Nephron (organoid): Measurements from ENCODE around the gene RND1.
"Not testable (repeated sequence)": the region's sequence is repeated elsewhere in the genome, so short reads cannot be mapped to it uniquely, and the experiment has no call there.

Experiments
- H3K27ac Mint-ChIP-seq, 3 experiments: 2 replicates each; pipeline ENCODE4 v1.8.0; 2020; ENCODE audit warnings: mixed read lengths in 3 of 3, mild to moderate bottlenecking in 2 of 3, moderate library complexity in 1 of 3
- H3K27me3 Mint-ChIP-seq: 2 replicates; pipeline ENCODE4 v1.8.0; 2021; ENCODE audit warnings: low read depth, mild to moderate bottlenecking, moderate library complexity, mixed read lengths
- H3K36me3 Mint-ChIP-seq: 2 replicates; pipeline ENCODE4 v1.8.0; 2020; ENCODE audit warnings: low read depth, mixed read lengths
- H3K4me1 Mint-ChIP-seq: 2 replicates; pipeline ENCODE4 v1.8.0; 2020; ENCODE audit warnings: mixed read lengths
- H3K4me3 Mint-ChIP-seq, 3 experiments: 2 replicates each; pipeline ENCODE4 v1.8.0; 2020; ENCODE audit warnings: mild to moderate bottlenecking in 3 of 3, mixed read lengths in 3 of 3, moderate library complexity in 2 of 3
- H3K9me3 Mint-ChIP-seq: 2 replicates; pipeline ENCODE4 v1.8.0; 2020; ENCODE audit warnings: mixed read lengths
- CTCF ChIP-seq, 3 experiments: fragments of 200-600 bp; sonication (generic); IDR thresholded peaks; one replicate each; pipeline ENCODE4 v1.5.0; 2021; ENCODE audit warnings: antibody characterized with exemption in 3 of 3; ENCODE audit not compliant: unreplicated experiment in 3 of 3

Gene RND1

DNA sequence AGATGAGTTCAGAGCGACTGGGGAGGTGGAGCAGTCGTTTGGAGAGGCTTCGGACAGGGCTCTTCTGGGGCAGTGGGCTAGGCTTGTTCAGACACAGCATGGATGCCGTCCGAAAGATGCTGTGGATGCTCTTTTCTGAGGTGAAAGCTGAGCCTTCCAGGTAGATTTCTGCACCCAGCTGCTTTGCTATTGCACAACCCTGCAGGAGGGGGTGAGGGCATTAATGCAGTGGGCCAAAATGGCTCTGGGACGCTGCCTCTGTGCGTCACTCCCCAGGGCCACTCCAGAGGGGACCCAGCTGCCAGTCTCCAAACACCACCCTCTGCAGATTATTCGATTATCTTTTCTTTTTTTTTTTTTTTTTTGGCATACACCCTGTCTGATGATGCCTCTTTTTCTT, 7.6 kb downstream of the RND1 start:
- no peak for TF ChIP-seq CTCF (IDR thresholded peaks at IDR 0.05; ENCODE audit: unreplicated experiment in 3 of 3)
- peaks cover 11% of the 10 kb centered on the region for H3K4me1 Mint-ChIP-seq

DNA sequence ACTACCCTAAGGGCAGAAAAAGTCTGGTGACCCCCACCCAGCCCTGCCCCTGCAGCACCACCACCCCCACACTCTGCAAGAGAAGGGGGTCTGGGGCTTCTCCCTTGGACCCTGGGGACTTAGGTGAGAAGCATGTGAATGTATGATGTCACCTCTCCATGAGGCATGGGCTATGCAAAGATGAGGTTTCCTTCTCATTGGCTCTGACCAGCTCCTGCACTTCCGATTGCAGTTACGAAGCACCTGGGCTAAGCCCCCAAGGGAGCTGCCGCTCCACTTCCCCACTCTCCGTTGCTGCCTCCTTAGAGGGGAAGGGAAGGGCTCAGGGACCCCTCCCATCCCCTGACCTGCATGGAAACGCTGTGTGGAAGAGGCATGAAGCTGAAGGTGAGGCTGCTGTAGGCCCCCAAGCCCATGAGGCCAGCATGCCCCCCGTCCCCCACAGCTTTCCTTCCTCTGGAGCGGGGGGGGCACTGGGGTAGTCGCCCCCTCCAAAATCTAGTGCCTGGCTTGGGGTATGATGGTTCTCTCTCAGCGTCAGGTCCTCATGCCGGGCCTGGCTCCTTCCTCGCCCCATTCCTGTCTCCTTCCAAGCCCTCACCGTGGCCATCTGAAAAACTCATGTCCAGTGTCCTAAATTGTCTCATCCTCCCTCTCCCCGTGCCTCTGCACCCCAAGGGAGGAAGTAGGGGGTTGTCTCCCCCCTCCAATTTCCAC, 8.2 kb downstream of the RND1 start:
- H3K9me3 Mint-ChIP-seq = no peaks in the 10 kb centered on the region
- no peak for TF ChIP-seq CTCF (IDR thresholded peaks at IDR 0.05; ENCODE audit: unreplicated experiment in 3 of 3)
- peaks cover 3% of the 10 kb centered on the region for H3K27me3 Mint-ChIP-seq
- peaks cover 13% of the 10 kb centered on the region for H3K36me3 Mint-ChIP-seq
- H3K4me1 Mint-ChIP-seq = peaks cover 10% of the 10 kb centered on the region
- H3K27ac Mint-ChIP-seq = no peak overlapping the region
- H3K4me3 Mint-ChIP-seq = no peak overlapping the region

More for the DNA sequence above, 7.6 kb downstream of the RND1 start:
- peaks cover 13% of the 10 kb centered on the region for H3K36me3 Mint-ChIP-seq
- no peak overlapping the region for H3K27ac Mint-ChIP-seq
- H3K4me3 Mint-ChIP-seq = no peak overlapping the region
- H3K9me3 Mint-ChIP-seq = no peaks in the 10 kb centered on the region
- peaks cover 9% of the 10 kb centered on the region for H3K27me3 Mint-ChIP-seq

DNA sequence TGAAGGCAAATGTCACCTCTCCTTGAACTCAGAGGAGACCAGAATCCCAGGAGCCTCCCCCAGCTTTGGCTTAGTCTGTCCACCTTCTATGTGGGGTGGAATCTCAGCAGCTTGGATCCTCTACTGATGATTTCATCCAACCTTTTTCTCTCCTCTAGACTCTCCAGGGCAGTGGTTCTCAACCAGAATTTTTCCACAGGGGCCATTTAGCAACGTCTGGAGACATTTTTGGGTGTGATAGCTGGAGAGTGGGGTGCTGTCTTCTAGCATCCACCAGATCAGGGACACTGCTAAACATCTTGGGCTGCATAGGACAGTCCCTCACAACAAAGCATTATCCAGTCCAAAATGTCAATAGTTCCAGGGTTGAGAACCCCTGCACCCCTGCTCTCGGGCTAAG, 9.3 kb downstream of the RND1 start:
- H3K4me3 Mint-ChIP-seq = no peak overlapping the region
- TF ChIP-seq CTCF (IDR thresholded peaks at IDR 0.05; ENCODE audit: unreplicated experiment in 3 of 3) = no peak
- H3K9me3 Mint-ChIP-seq = no peaks in the 10 kb centered on the region
- H3K27me3 Mint-ChIP-seq = peaks cover 3% of the 10 kb centered on the region
- no peak overlapping the region for H3K27ac Mint-ChIP-seq
- H3K36me3 Mint-ChIP-seq = peaks cover 7% of the 10 kb centered on the region
- H3K4me1 Mint-ChIP-seq = peaks cover 15% of the 10 kb centered on the region

DNA sequence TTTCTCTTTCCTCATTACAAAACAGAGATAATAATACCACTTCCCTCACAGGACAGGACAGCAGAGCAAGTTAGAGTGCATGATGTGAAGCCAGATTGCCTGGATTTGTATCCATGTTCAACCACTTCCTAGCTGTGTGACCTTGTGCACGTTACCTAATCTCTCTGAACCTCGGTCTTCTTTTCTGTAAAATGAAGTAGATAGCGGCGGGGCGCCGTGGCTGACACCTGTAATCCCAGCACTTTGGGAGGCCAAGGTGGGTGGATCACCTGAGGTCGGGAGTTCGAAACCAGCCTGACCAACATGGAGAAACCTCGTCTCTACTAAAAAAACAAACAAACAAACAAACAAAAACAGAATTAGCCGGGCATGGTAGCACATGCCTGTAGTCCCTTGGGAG, 10.7 kb downstream of the RND1 start:
- not testable (repeated sequence) for H3K27ac Mint-ChIP-seq, H3K4me3 Mint-ChIP-seq, H3K36me3 Mint-ChIP-seq, H3K9me3 Mint-ChIP-seq, H3K27me3 Mint-ChIP-seq
- H3K4me1 Mint-ChIP-seq = peaks cover 26% of the 10 kb centered on the region

DNA sequence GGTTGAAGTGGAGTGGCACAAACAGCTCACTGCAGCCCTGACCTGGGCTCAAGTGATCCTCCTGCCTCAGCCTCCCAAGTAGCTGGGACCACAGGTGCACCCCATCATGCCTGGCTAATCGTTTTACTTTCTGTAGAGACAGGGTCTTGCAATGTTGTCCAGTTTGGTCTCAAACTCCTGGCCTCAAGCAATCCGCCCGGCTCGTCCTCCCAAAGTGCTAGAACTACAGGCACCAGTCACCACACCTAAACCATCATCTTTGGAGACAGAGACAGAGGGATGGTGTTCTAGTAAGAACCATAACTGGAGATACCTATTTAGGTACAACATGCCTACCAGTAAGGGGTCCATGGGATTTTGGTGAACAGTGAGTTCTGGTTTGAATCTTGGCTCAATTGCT, 11.2 kb downstream of the RND1 start:
- peaks cover 30% of the 10 kb centered on the region for H3K4me1 Mint-ChIP-seq
- H3K27ac Mint-ChIP-seq = no peak overlapping the region
- no peak for TF ChIP-seq CTCF (IDR thresholded peaks at IDR 0.05; ENCODE audit: unreplicated experiment in 3 of 3)
- H3K36me3 Mint-ChIP-seq = peaks cover 5% of the 10 kb centered on the region
- H3K9me3 Mint-ChIP-seq = no peaks in the 10 kb centered on the region
- peaks cover 3% of the 10 kb centered on the region for H3K27me3 Mint-ChIP-seq
- no peak overlapping the region for H3K4me3 Mint-ChIP-seq

GRCh38 chr12:48852734-48853688, 12.7 kb downstream of the RND1 start:
- H3K27ac Mint-ChIP-seq = peak overlapping the region; percentile 74 to 83 (median 83)
- no peaks in the 10 kb centered on the region for H3K9me3 Mint-ChIP-seq
- TF ChIP-seq CTCF (IDR thresholded peaks at IDR 0.05; ENCODE audit: unreplicated experiment in 3 of 3) = peak; percentile 88 to 91 (median 91)
- H3K4me1 Mint-ChIP-seq = peaks cover 30% of the 10 kb centered on the region
- peaks cover 3% of the 10 kb centered on the region for H3K27me3 Mint-ChIP-seq
- peaks cover 5% of the 10 kb centered on the region for H3K36me3 Mint-ChIP-seq
- peak overlapping the region; percentile 98 to 99 (median 99) for H3K4me3 Mint-ChIP-seq
